NCI-H1694 treated with DMSO at 0.1 percent for 48 hours (cell line): ENCODE data around the gene ALDH9A1.
"Not testable (repeated sequence)": the region's sequence is repeated elsewhere in the genome, so short reads cannot be mapped to it uniquely, and the experiment has no call there.

Experiments used
- DNase-seq: peaks from one replicate; lab custom pipeline; 2025; lab: John Stamatoyannopoulos, UW

ALDH9A1 gene

GRCh38 chr1:165686971-165687433 is 11.4 kb downstream of the ALDH9A1 start:
- no peak for DNase-seq

- no peak for DNase-seq
These were observed 12.0 kb downstream of the ALDH9A1 start for GRCh38 chr1:165686121-165686970.

- no peak for DNase-seq
These were observed 14.4 kb downstream of the ALDH9A1 start for GRCh38 chr1:165683848-165684485.

GRCh38 chr1:165680773-165681172 is 17.6 kb downstream of the ALDH9A1 start:
- not testable (repeated sequence) for DNase-seq

- no peak for DNase-seq
These were observed 18.1 kb downstream of the ALDH9A1 start for GRCh38 chr1:165680303-165680702.

- DNase-seq, result no peak
These were observed 18.9 kb downstream of the ALDH9A1 start for GRCh38 chr1:165679282-165680036.

- no peak for DNase-seq
These were observed 19.9 kb downstream of the ALDH9A1 start for GRCh38 chr1:165678509-165678908.

GRCh38 chr1:165675794-165676193 is 22.6 kb downstream of the ALDH9A1 start:
- no peak for DNase-seq

GRCh38 chr1:165674599-165674998 is 23.8 kb downstream of the ALDH9A1 start:
- no peak for DNase-seq

GRCh38 chr1:165671526-165671925 is 26.8 kb downstream of the ALDH9A1 start:
- no peak for DNase-seq

- DNase-seq, result no peak
These were observed 30.2 kb downstream of the ALDH9A1 start for GRCh38 chr1:165668184-165668583.

- DNase-seq, result no peak
These were observed 32.1 kb downstream of the ALDH9A1 start for GRCh38 chr1:165666152-165666825.

- no peak for DNase-seq
These were observed 36.2 kb downstream of the ALDH9A1 start for GRCh38 chr1:165662186-165662585.

- no peak for DNase-seq
These were observed 36.7 kb downstream of the ALDH9A1 start for GRCh38 chr1:165661703-165662102.

GRCh38 chr1:165659581-165659895 is 38.8 kb downstream of the ALDH9A1 start:
- no peak for DNase-seq

- not testable (repeated sequence) for DNase-seq
These were observed 39.4 kb downstream of the ALDH9A1 start for GRCh38 chr1:165658766-165659580.

GRCh38 chr1:165650981-165651625 is 47.3 kb downstream of the ALDH9A1 start:
- DNase-seq, result no peak

GRCh38 chr1:165648919-165649572 is 49.3 kb downstream of the ALDH9A1 start:
- DNase-seq, result no peak

- DNase-seq, result no peak
These were observed 50.4 kb downstream of the ALDH9A1 start for GRCh38 chr1:165647970-165648369.

- no peak for DNase-seq
These were observed 50.8 kb downstream of the ALDH9A1 start for GRCh38 chr1:165647517-165647916.
